GM12873 (cell line): ENCODE results near the gene HSPB6.

Experiments
- TF ChIP-seq, protein P1 (sequence below): IDR thresholded peaks from 2 replicates; pipeline ENCODE4 v1.5.1; 2012; ENCODE audit warnings: low read depth, mild to moderate bottlenecking, moderate library complexity, low read length, control low read depth; ENCODE audit not compliant: insufficient read depth; ENCODE audit errors: missing control alignments

HSPB6 gene

DNA sequence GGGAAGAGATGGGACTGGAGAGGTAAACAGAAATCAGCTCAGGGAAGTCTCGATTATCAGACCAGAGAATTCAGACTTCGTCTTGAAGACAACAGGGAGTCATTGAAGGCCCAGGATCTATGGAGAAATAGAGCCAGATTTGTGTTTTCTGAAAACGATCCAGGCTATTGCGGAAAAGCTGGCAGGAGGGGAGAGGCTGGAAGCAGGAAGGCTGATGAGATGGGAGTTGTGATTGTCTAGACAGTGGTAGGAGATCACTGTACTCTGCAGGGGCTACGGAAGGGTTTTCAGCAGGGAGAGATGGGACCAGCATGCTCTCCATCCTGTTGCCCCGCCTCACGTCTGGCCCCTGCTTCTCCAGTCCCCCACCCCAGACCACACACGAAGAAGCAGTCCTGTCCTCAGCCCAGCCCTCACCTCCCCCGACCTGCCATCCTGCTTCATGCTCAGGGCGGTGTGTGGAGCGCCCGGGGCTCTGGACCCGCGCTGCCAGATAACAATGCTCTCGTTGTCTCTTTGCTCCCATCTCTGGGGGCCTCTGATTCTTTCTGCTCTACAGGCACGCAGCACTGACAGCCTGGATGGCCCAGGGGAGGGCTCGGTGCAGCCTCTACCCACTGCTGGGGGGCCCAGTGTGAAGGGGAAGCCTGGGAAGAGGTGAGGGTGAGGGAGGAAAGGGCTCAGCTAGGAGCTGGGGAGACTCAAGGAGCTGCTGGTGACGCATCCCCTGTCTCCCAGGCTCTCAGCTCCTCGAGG is 20.4 kb upstream of the HSPB6 start:
- TF ChIP-seq, protein P1, sequence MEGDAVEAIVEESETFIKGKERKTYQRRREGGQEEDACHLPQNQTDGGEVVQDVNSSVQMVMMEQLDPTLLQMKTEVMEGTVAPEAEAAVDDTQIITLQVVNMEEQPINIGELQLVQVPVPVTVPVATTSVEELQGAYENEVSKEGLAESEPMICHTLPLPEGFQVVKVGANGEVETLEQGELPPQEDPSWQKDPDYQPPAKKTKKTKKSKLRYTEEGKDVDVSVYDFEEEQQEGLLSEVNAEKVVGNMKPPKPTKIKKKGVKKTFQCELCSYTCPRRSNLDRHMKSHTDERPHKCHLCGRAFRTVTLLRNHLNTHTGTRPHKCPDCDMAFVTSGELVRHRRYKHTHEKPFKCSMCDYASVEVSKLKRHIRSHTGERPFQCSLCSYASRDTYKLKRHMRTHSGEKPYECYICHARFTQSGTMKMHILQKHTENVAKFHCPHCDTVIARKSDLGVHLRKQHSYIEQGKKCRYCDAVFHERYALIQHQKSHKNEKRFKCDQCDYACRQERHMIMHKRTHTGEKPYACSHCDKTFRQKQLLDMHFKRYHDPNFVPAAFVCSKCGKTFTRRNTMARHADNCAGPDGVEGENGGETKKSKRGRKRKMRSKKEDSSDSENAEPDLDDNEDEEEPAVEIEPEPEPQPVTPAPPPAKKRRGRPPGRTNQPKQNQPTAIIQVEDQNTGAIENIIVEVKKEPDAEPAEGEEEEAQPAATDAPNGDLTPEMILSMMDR = no peak

DNA sequence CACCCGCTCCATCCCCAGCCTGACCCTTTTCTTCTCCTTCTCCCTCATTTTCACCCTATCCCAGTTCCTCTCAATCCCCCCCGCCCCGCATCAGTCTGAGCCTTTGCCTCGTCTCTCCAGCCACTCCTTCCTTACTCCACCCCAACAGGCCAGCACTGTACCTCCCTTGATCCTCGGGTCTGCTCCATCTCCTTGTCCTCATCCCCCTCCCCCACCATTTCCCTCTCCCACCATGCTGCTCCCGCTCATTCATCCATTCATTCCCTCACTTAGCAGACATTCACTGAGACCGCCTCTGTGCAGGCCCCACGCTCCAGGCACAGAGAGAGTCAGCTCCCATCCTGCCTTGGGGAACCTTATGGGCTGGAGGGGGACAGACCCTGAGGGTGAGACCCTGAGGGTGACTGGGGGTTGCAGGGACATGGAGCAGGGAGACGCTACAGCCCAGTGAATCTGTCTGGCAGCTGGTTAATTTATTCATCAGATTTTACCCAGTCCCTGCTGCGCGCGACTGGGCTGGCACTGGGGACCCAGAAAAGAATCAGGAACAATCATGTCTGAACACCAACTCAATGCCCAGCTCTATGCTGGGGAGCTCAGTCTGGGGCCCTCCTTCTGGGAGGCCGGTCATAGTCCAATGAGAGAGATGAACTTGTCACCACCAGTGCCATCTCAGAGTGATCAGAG is 19.4 kb upstream of the HSPB6 start:
- TF ChIP-seq, protein P1 = no peak

DNA sequence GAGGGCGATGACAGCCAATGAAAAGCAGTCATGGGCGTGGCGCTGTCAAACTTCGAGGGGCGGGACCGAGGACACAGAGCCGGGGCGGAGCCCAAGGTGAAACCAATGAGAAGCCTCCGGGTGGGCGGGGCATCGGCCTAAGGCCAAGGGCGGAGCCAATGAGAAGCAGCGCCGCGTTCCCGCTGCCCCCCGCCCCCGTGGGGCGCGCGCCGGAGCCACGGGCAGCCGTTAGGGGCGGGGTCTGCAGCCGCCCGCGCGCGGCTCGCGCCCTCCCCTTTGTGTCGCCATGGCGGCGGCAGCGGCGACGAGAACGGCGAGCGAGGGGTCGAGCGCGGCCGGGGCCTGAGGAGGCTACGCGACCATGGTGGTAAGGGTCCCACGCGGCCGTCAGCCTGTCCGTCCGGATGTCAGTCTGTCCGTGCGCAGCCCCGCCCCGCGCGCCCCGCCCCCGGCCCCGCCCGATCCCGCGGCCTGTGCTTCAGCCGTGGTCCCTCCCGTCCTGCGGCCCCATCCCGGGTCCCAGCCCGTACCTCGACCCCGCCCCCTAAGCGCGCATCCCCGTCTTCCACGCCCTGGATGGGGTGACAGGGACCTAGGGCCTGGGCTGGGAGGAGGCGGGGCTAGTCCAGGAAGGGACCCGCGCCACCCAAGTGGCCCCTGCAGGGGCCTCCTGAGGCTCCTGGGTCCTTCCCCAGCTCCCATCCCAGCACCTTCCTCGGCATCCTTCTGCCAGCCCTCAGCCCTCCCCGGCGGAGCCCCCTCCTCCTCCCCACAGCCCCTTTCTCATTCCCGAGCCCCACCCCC is 18.7 kb upstream of the HSPB6 start, which contains the start of gene ARHGAP33:
TSS of gene ARHGAP33 (plus strand) at position 267 of the 804 bp plus-strand sequence. CDS start at position 362, 95 bp downstream.
- TF ChIP-seq, protein P1 = no peak

DNA sequence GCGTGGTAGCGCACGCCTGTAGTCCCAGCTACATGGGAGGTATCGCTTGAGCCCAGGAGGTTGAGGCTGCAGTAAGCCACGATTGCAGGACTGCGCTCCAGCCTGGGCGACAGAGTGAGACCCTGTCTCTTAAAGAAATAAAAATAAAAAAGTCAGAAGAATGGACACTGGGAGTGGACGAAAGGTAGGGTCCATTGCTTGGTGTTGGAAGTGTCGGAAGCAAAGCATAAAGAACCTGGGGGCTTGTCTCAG is 18.1 kb upstream of the HSPB6 start:
- TF ChIP-seq, protein P1 = no peak

DNA sequence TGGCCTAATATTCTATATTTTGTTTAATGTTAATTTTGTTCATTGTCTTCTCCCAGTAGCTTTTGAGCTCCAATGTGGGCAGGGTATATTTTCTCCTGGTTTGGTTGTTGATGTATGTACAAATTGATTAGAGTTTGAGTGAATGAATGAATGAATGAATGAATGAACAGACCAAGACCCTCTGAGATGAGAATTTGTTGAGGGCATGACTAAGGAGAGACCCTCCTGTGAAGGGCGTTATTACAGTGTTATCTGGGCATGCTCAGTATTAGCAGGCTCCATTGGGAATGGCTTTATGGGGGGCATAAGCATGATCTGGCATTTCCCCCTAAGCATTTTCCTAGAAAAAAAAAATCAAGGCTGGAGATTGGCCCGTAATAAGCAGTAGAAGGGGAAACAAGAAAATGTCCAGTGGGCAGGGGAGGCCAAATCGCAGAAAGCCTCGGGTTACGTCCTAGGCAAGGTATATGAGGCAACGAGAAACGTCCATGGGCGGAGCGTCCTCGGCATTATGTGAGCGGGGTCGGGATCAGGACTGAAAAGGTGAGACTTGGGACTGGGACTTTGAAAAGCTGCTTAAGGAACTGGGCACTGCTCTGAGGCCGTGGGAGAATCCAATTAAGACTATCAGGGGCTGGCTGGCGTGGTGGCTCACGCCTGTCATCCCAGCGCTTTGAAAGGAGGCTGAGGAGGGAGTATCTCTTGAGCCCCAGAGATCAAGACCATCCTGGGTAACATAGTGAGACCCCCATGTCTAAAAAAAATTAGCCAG is 17.6 kb upstream of the HSPB6 start:
- TF ChIP-seq, protein P1 = no peak

DNA sequence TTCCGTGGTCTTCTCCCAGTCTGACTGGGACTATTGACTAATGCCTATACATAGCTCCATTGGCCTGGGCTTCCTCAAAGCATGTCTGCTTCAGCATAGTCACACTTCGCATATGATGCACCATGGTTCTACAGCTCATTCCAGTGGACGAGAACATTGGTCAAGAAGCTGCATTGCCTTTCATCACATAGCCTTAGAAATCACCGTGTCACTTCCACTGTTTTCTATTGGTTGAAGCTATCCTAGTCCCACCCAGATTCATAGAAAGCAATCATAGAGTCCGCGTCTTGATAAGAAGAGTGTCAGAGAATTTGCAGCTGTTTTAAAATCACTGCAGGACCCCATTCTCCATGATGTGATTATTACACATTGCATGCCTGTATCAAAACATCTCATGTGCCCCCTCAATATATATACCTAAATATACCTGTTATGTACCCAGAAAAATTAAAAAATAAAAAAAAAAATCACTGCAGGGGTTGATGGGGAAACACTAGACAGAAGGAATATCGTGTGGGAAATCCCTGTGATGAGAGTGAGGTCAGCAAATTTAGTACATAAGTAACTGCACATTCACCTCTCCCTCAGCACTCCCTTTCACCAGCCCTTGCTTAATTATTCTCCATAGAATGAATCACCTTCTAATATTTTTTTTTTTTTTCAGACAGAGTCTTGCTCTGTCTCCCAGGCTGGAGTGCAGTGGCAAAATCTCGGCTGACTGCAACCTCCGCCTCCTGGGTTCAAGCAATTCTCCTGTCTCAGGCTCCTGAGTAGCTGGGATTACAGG is 16.4 kb upstream of the HSPB6 start:
- TF ChIP-seq, protein P1 = no peak
